Activated B cell treated with CpG ODN at 0.5 μM for 24 hours (primary cell): ENCODE data around the gene YEATS2. TPM values are rescaled to one million over a fixed set of nuclear protein-coding genes. Genes with fewer than 3 reads are reported as not detected.

Source experiments
- ATAC-seq: fragments of 200-7000 bp; cut with Tn5 transposase; one replicate; pipeline ENCODE4 v1.10.0; 2021; ENCODE audit warnings: low read depth, mild to moderate bottlenecking, moderate library complexity
- CTCF ChIA-PET: fragments of 350-600 bp; sonication (Branson Sonifier 250); formaldehyde crosslinking; loops from one replicate; lab custom pipeline; 2021; ENCODE audit warnings: antibody characterized with exemption; lab: Charles Lee
- POLR2A ChIA-PET: fragments of 350-600 bp; sonication (Branson Sonifier 250); formaldehyde crosslinking; loops from one replicate; lab custom pipeline; 2021; ENCODE audit warnings: antibody characterized with exemption; lab: Charles Lee
- DNase-seq: peaks from one replicate; pipeline ENCODE4 v3.0.0; 2022
- H3K27ac Mint-ChIP-seq: one replicate; pipeline ENCODE4 v1.8.0; 2020; ENCODE audit warnings: mixed read lengths
- H3K27me3 Mint-ChIP-seq: one replicate; pipeline ENCODE4 v1.8.0; 2021; ENCODE audit warnings: mixed read lengths
- H3K36me3 Mint-ChIP-seq: one replicate; pipeline ENCODE4 v1.8.0; 2021; ENCODE audit warnings: low read depth, mixed read lengths
- H3K4me1 Mint-ChIP-seq: one replicate; pipeline ENCODE4 v1.8.0; 2021; ENCODE audit warnings: mixed read lengths
- H3K4me3 Mint-ChIP-seq: one replicate; pipeline ENCODE4 v1.8.0; 2020; ENCODE audit warnings: mild to moderate bottlenecking, mixed read lengths
- H3K9me3 Mint-ChIP-seq: one replicate; pipeline ENCODE4 v1.8.0; 2020; ENCODE audit warnings: mixed read lengths
- CTCF ChIP-seq: fragments of 200-600 bp; IDR thresholded peaks from one replicate; pipeline ENCODE4 v1.8.0; 2022; ENCODE audit warnings: antibody characterized with exemption, mild to moderate bottlenecking
- intact Hi-C: fragments of 100-400 bp; cut with micrococcal nuclease; formaldehyde crosslinking; loops from one replicate; pipeline ENCODE4 v1.15.1; 2024
- total RNA-seq: library from RNA; stranded (reverse); gene quantifications from 2 replicates; pipeline ENCODE4 v1.2.3, GENCODE V29; 2022

Gene YEATS2
- total RNA-seq, 1 donor from 2014 or later: 26.2 TPM

- H3K4me1 Mint-ChIP-seq: no peaks in the 10 kb centered on the region
- peaks cover 63% of the 10 kb centered on the region for H3K36me3 Mint-ChIP-seq
- H3K27ac Mint-ChIP-seq: no peak overlapping the region
- no peaks in the 10 kb centered on the region for H3K9me3 Mint-ChIP-seq
- ATAC-seq (no peak), DNase-seq (no peak)
- H3K27me3 Mint-ChIP-seq: no peaks in the 10 kb centered on the region
- intact Hi-C loops: no loop called here
- H3K4me3 Mint-ChIP-seq: no peak overlapping the region
- POLR2A ChIA-PET: no interaction called here
- no peak for TF ChIP-seq CTCF
- CTCF ChIA-PET: no interaction called here
These were observed 100.4 kb downstream of the YEATS2 start for GRCh38 chr3:183797996-183798395.

- H3K9me3 Mint-ChIP-seq: no peaks in the 10 kb centered on the region
These were observed 101.9 kb downstream of the YEATS2 start for GRCh38 chr3:183799461-183799860.

GRCh38 chr3:183800243-183800863, 102.8 kb downstream of the YEATS2 start:
- no peak for TF ChIP-seq CTCF
- H3K27ac Mint-ChIP-seq: no peak overlapping the region
- H3K4me1 Mint-ChIP-seq: no peaks in the 10 kb centered on the region
- H3K4me3 Mint-ChIP-seq: no peak overlapping the region
- ATAC-seq: no peak
- DNase-seq: no peak
- peaks cover 66% of the 10 kb centered on the region for H3K36me3 Mint-ChIP-seq
- ChIA-PET CTCF (interaction anchor here (1.0 kb wide), 2 partner anchors 31 to 85 kb away, joined by 3 read pairs; partner anchors contain the start of gene PARL), POLR2A (no interaction called here)
- no peaks in the 10 kb centered on the region for H3K9me3 Mint-ChIP-seq
- intact Hi-C loops: no loop called here
- H3K27me3 Mint-ChIP-seq: no peaks in the 10 kb centered on the region

More at GRCh38 chr3:183799461-183799860, 101.9 kb downstream of the YEATS2 start:
- ATAC-seq: no peak
- ChIA-PET CTCF (no interaction called here), POLR2A (no interaction called here)
- intact Hi-C loops: no loop called here
- DNase-seq: no peak
- no peak for TF ChIP-seq CTCF
- Mint-ChIP-seq H3K27ac (no peak overlapping the region), H3K4me3 (no peak overlapping the region), H3K4me1 (no peaks in the 10 kb centered on the region), H3K36me3 (peaks cover 64% of the 10 kb centered on the region), H3K27me3 (no peaks in the 10 kb centered on the region)

- no peaks in the 10 kb centered on the region for H3K9me3 Mint-ChIP-seq
- ATAC-seq: no peak
- CTCF ChIA-PET: no interaction called here
- peaks cover 74% of the 10 kb centered on the region for H3K36me3 Mint-ChIP-seq
- intact Hi-C loops: no loop called here
- H3K4me1 Mint-ChIP-seq: no peaks in the 10 kb centered on the region
- DNase-seq: no peak
- H3K27me3 Mint-ChIP-seq: no peaks in the 10 kb centered on the region
- POLR2A ChIA-PET: no interaction called here
- H3K27ac Mint-ChIP-seq: no peak overlapping the region
- H3K4me3 Mint-ChIP-seq: no peak overlapping the region
- TF ChIP-seq CTCF: no peak
These were observed 104.0 kb downstream of the YEATS2 start for GRCh38 chr3:183801601-183802000.

GRCh38 chr3:183802989-183803388, 105.4 kb downstream of the YEATS2 start:
- ChIA-PET POLR2A (no interaction called here), CTCF (no interaction called here)
- intact Hi-C loops: no loop called here
- H3K27ac Mint-ChIP-seq: no peak overlapping the region
- no peak for TF ChIP-seq CTCF
- H3K9me3 Mint-ChIP-seq: no peaks in the 10 kb centered on the region
- H3K36me3 Mint-ChIP-seq: peaks cover 83% of the 10 kb centered on the region
- H3K4me3 Mint-ChIP-seq: no peak overlapping the region
- ATAC-seq (no peak), DNase-seq (no peak)
- no peaks in the 10 kb centered on the region for H3K27me3 Mint-ChIP-seq
- H3K4me1 Mint-ChIP-seq: no peaks in the 10 kb centered on the region
